ENCODE data around the gene RTL10.

- TF ChIP-seq CTCF (IDR thresholded peaks at IDR 0.05 in 2 of 3, conservative IDR thresholded peaks at IDR 0.05 in 1 of 3; ENCODE audit: control insufficient read depth in 2 of 3, extremely low read depth in 1 of 3, insufficient read depth in 1 of 3, low read depth in 3 of 3, low read length in 3 of 3): no peak
- no peak for TF ChIP-seq ZNF384 (IDR thresholded peaks at IDR 0.05; ENCODE audit: borderline replicate concordance, low read depth, low read length)
- TF ChIP-seq POLR2A (IDR thresholded peaks at IDR 0.05; ENCODE audit: low read depth, low read length): no peak
- no peak for TF ChIP-seq POLR2AphosphoS5 (IDR thresholded peaks at IDR 0.05; ENCODE audit: low read length)
- TF ChIP-seq CHD2 (IDR thresholded peaks at IDR 0.05; ENCODE audit: borderline replicate concordance, low read depth, low read length): no peak
- TF ChIP-seq RELA (IDR thresholded peaks at IDR 0.05; ENCODE audit: borderline replicate concordance, partially characterized antibody): no peak
- no peak for TF ChIP-seq BHLHE40 (IDR thresholded peaks at IDR 0.05; ENCODE audit: borderline replicate concordance in 1 of 2, low read depth in 2 of 2, low read length in 1 of 2)
- no peak for TF ChIP-seq RAD21 (IDR thresholded peaks at IDR 0.05; ENCODE audit: insufficient read depth, low read depth, low read length)
- no peak for TF ChIP-seq KAT2A (conservative IDR thresholded peaks at IDR 0.05; ENCODE audit: control insufficient read depth, low read depth, low read length)
These were observed 9.9 kb upstream of the RTL10 start for GRCh38 chr22:19864538-19865106.
